RWPE1 (cell line): ENCODE measurements around the gene LUC7L.

Source experiments
- CTCF ChIA-PET: fragments of 350-600 bp; sonication (Branson Sonifier 250); formaldehyde crosslinking; extraction: SDS; loops from one replicate; lab custom pipeline; 2021; lab: Yijun Ruan, JAX
- POLR2A ChIA-PET: fragments of 400-600 bp; formaldehyde crosslinking; extraction: SDS; loops from one replicate; lab custom pipeline; 2020; ENCODE audit warnings: antibody characterized with exemption; ENCODE audit not compliant: low non-redundant PET; lab: Yijun Ruan, JAX
- DNase-seq: peaks from one replicate; pipeline ENCODE4 v3.0.0; 2012; ENCODE audit warnings: low spot score
- H3K27ac ChIP-seq: fragments of 450-650 bp; 2 replicates; pipeline ENCODE4 v1.5.1; 2017
- CTCF ChIP-seq: fragments of 450-650 bp; conservative IDR thresholded peaks from 2 replicates; pipeline ENCODE4 v1.5.1; 2017; ENCODE audit warnings: low read depth, mild to moderate bottlenecking

LUC7L gene

GRCh38 chr16:181565-182021 is 47.7 kb downstream of the LUC7L start:
- no peak for DNase-seq
- TF ChIP-seq CTCF = peak; percentile 95

GRCh38 chr16:180681-181564 is 48.3 kb downstream of the LUC7L start:
- DNase-seq = peak; percentile 78
- ChIA-PET CTCF (interaction anchor here (0.5 to 1.4 kb wide), 10 partner anchors 11 to 111 kb away, joined by 3 to 8 read pairs (median 5); no protein-coding TSS in a partner anchor), POLR2A (no interaction called here)
- no peak for TF ChIP-seq CTCF
- H3K27ac ChIP-seq = no peak overlapping the region

More at GRCh38 chr16:181565-182021, 47.7 kb downstream of the LUC7L start:
- POLR2A ChIA-PET = no interaction called here
- no peak overlapping the region for H3K27ac ChIP-seq
- CTCF ChIA-PET = interaction anchor here (0.6 to 1.4 kb wide), 8 partner anchors 10 to 112 kb away, joined by 3 to 7 read pairs (median 4); partner anchors contain the start of gene HBM

- POLR2A ChIA-PET = no interaction called here
- peak; percentile 28; the same call in 1 of the 2 replicates for TF ChIP-seq CTCF
- no peak for DNase-seq
- no peak within 1 kb of the TSS for H3K27ac ChIP-seq
- CTCF ChIA-PET = interaction anchor here (0.5 to 1.3 kb wide), 7 partner anchors 10 to 73 kb away, joined by 3 to 8 read pairs (median 3); no protein-coding TSS in a partner anchor
Measured at GRCh38 chr16:180101-180675, 49.1 kb downstream of the LUC7L start, which contains the start of gene HBQ1. HBQ1 (plus strand) TSS chr16:180459; CDS start chr16:180487, 28 bp downstream.

- ChIA-PET POLR2A (no interaction called here), CTCF (interaction anchor here (1.0 to 1.3 kb wide), 3 partner anchors 12 to 72 kb away, joined by 3 to 5 read pairs (median 3); no protein-coding TSS in a partner anchor)
Measured at GRCh38 chr16:179211-180092, 49.8 kb downstream of the LUC7L start.

GRCh38 chr16:178668-179015 is 50.6 kb downstream of the LUC7L start:
- TF ChIP-seq CTCF = no peak
- no peak overlapping the region for H3K27ac ChIP-seq
- DNase-seq = no peak
- ChIA-PET POLR2A (no interaction called here), CTCF (no interaction called here)

More at GRCh38 chr16:179211-180092, 49.8 kb downstream of the LUC7L start:
- H3K27ac ChIP-seq = no peak overlapping the region
- no peak for TF ChIP-seq CTCF
- no peak for DNase-seq
